HEK293T (cell line): ENCODE data around the gene LRFN4.

Source experiments
- CTCF ChIA-PET: fragments of 350-600 bp; formaldehyde crosslinking; extraction: SDS; loops from one replicate; lab custom pipeline; 2021; ENCODE audit warnings: antibody characterized with exemption, inconsistent platforms; lab: Yijun Ruan, JAX
- POLR2A ChIA-PET: fragments of 350-600 bp; formaldehyde crosslinking; extraction: SDS; loops from one replicate; lab custom pipeline; 2020; ENCODE audit warnings: antibody characterized with exemption, inconsistent platforms; lab: Yijun Ruan, JAX
- DNase-seq: peaks from one replicate; pipeline ENCODE4 v3.0.0; 2012; ENCODE audit warnings: mixed read lengths; ENCODE audit errors: extremely low spot score
- ARNT ChIP-seq: fragments of 450-650 bp; IDR thresholded peaks from 2 replicates; pipeline ENCODE4 v1.6.1; 2017; ENCODE audit warnings: mild to moderate bottlenecking
- BHLHE40 ChIP-seq: fragments of 450-650 bp; IDR thresholded peaks from 2 replicates; pipeline ENCODE4 v1.6.1; 2016; ENCODE audit warnings: mild to moderate bottlenecking, moderate library complexity, borderline replicate concordance
- CTBP1 ChIP-seq: fragments of 450-650 bp; IDR thresholded peaks from 2 replicates; pipeline ENCODE4 v1.6.1; 2016; ENCODE audit warnings: borderline replicate concordance
- ELF4 ChIP-seq: fragments of 450-650 bp; IDR thresholded peaks from 2 replicates; pipeline ENCODE4 v1.6.1; 2017; ENCODE audit warnings: antibody characterized with exemption
- FOXA1 ChIP-seq: fragments of 450-650 bp; IDR thresholded peaks from 2 replicates; pipeline ENCODE4 v1.6.1; 2016; ENCODE audit warnings: mild to moderate bottlenecking
- FOXK2 ChIP-seq: fragments of 450-650 bp; IDR thresholded peaks from 2 replicates; pipeline ENCODE4 v1.6.1; 2016; ENCODE audit warnings: mild to moderate bottlenecking
- FOXM1 ChIP-seq: fragments of 450-650 bp; IDR thresholded peaks from 2 replicates; pipeline ENCODE4 v1.6.1; 2017; ENCODE audit warnings: mild to moderate bottlenecking, borderline replicate concordance
- HDGF ChIP-seq: fragments of 450-650 bp; IDR thresholded peaks from 2 replicates; pipeline ENCODE4 v1.6.1; 2017; ENCODE audit warnings: antibody characterized with exemption, borderline replicate concordance
- L3MBTL2 ChIP-seq: fragments of 450-650 bp; conservative IDR thresholded peaks from 2 replicates; pipeline ENCODE4 v1.6.1; 2016; ENCODE audit warnings: mild to moderate bottlenecking
- LEF1 ChIP-seq: fragments of 450-650 bp; IDR thresholded peaks from 2 replicates; pipeline ENCODE4 v1.6.1; 2017; ENCODE audit warnings: mild to moderate bottlenecking, borderline replicate concordance
- NFRKB ChIP-seq: fragments of 450-650 bp; IDR thresholded peaks from 2 replicates; pipeline ENCODE4 v1.6.1; 2016; ENCODE audit warnings: mild to moderate bottlenecking, moderate library complexity
- PKNOX1 ChIP-seq: fragments of 450-650 bp; IDR thresholded peaks from 2 replicates; pipeline ENCODE4 v1.6.1; 2016
- SP1 ChIP-seq: fragments of 450-650 bp; IDR thresholded peaks from 2 replicates; pipeline ENCODE4 v1.6.1; 2017
- SUZ12 ChIP-seq: fragments of 450-650 bp; IDR thresholded peaks from 2 replicates; pipeline ENCODE4 v1.6.1; 2016; ENCODE audit warnings: mild to moderate bottlenecking
- TARDBP ChIP-seq: fragments of 450-650 bp; IDR thresholded peaks from 2 replicates; pipeline ENCODE4 v1.6.1; 2016
- ZNF384 ChIP-seq: fragments of 450-650 bp; IDR thresholded peaks from 2 replicates; pipeline ENCODE4 v1.6.1; 2016

LRFN4 gene

GRCh38 chr11:66856496-66857233 lies at the start of gene LRFN4:
LRFN4 (plus strand) TSS chr11:66857064; CDS start chr11:66857745, 681 bp downstream.
- POLR2A ChIA-PET, result interaction anchor here (0.6 to 5.5 kb wide), 13 partner anchors 10 to 567 kb away, joined by 3 to 63 read pairs (median 4); partner anchors contain the start of genes RCE1, SPTBN2 and YIF1A
- DNase-seq, result peak; percentile 49
- CTCF ChIA-PET, result no interaction called here
- TF ChIP-seq L3MBTL2 (peak; percentile 4; the same call in 1 of the 2 replicates), NFRKB (no peak)

- ChIA-PET POLR2A (no interaction called here), CTCF (no interaction called here)
- TF ChIP-seq BHLHE40, result no peak
- no peak for TF ChIP-seq PKNOX1
- TF ChIP-seq ZNF384, result no peak
- TF ChIP-seq TARDBP, result no peak
- TF ChIP-seq HDGF, result no peak
- TF ChIP-seq L3MBTL2, result no peak
- no peak for TF ChIP-seq ARNT
- no peak for TF ChIP-seq SP1
- TF ChIP-seq ELF4, result no peak
- TF ChIP-seq FOXK2, result no peak
- TF ChIP-seq NFRKB, result no peak
- TF ChIP-seq CTBP1, result no peak
- no peak for TF ChIP-seq LEF1
- TF ChIP-seq FOXM1, result no peak
- DNase-seq, result no peak
Measured at GRCh38 chr11:66809592-66809991, 47.3 kb upstream of the LRFN4 start.

- CTCF ChIA-PET, result interaction anchor here (0.8 kb wide), 1 partner anchor 9 kb away, joined by 4 read pairs; no protein-coding TSS in a partner anchor
- POLR2A ChIA-PET, result no interaction called here
- no peak for TF ChIP-seq ELF4
- TF ChIP-seq TARDBP, result no peak
- no peak for TF ChIP-seq HDGF
- no peak for TF ChIP-seq FOXA1
- TF ChIP-seq L3MBTL2, result no peak
- TF ChIP-seq BHLHE40, result no peak
- TF ChIP-seq CTBP1, result no peak
- no peak for TF ChIP-seq NFRKB
- no peak for TF ChIP-seq SUZ12
- no peak for DNase-seq
Measured at GRCh38 chr11:66810576-66811185, 46.2 kb upstream of the LRFN4 start.

GRCh38 chr11:66814678-66815077 lies 42.2 kb upstream of the LRFN4 start:
- ChIA-PET POLR2A (no interaction called here), CTCF (no interaction called here)
- DNase-seq, result no peak
- TF ChIP-seq ELF4, result no peak
- TF ChIP-seq TARDBP, result no peak
- TF ChIP-seq SUZ12, result no peak
- TF ChIP-seq CTBP1, result no peak
- TF ChIP-seq FOXM1, result no peak
- no peak for TF ChIP-seq PKNOX1
- TF ChIP-seq LEF1, result no peak
- TF ChIP-seq ZNF384, result no peak
- TF ChIP-seq SP1, result no peak
- TF ChIP-seq FOXK2, result no peak
- TF ChIP-seq BHLHE40, result no peak
- no peak for TF ChIP-seq HDGF
- no peak for TF ChIP-seq NFRKB
- no peak for TF ChIP-seq FOXA1
- TF ChIP-seq L3MBTL2, result no peak
- no peak for TF ChIP-seq ARNT

GRCh38 chr11:66815646-66816045 lies 41.2 kb upstream of the LRFN4 start:
- TF ChIP-seq CTBP1 (no peak), SP1 (no peak), ELF4 (no peak), L3MBTL2 (no peak), TARDBP (no peak), FOXK2 (no peak), HDGF (no peak), LEF1 (no peak), BHLHE40 (no peak), ZNF384 (no peak), PKNOX1 (no peak), ARNT (no peak), SUZ12 (no peak)
- CTCF ChIA-PET, result no interaction called here
- DNase-seq, result no peak
- POLR2A ChIA-PET, result no interaction called here
